GM12865 (cell line): ENCODE data around the gene TNFAIP1.
"Not testable (repeated sequence)": the region's sequence is repeated elsewhere in the genome, so short reads cannot be mapped to it uniquely, and the experiment has no call there.

Experiments
- DNase-seq: peaks from one replicate; pipeline ENCODE4 v3.0.0; 2010; ENCODE audit warnings: low read depth
- H3K4me3 ChIP-seq: 2 replicates; pipeline ENCODE4 v1.5.1; 2011; ENCODE audit warnings: mild to moderate bottlenecking, low read depth, low read length, control low read depth
- TF ChIP-seq, protein P1 (sequence below): IDR thresholded peaks from 2 replicates; pipeline ENCODE4 v1.5.1; 2011; ENCODE audit warnings: low read length, control low read depth, low read depth, inconsistent platforms; ENCODE audit not compliant: insufficient read depth; ENCODE audit errors: missing control alignments

The TNFAIP1 gene

GRCh38 chr17:28333083-28333746 is 2.3 kb upstream of the TNFAIP1 start:
- TF ChIP-seq, protein P1, sequence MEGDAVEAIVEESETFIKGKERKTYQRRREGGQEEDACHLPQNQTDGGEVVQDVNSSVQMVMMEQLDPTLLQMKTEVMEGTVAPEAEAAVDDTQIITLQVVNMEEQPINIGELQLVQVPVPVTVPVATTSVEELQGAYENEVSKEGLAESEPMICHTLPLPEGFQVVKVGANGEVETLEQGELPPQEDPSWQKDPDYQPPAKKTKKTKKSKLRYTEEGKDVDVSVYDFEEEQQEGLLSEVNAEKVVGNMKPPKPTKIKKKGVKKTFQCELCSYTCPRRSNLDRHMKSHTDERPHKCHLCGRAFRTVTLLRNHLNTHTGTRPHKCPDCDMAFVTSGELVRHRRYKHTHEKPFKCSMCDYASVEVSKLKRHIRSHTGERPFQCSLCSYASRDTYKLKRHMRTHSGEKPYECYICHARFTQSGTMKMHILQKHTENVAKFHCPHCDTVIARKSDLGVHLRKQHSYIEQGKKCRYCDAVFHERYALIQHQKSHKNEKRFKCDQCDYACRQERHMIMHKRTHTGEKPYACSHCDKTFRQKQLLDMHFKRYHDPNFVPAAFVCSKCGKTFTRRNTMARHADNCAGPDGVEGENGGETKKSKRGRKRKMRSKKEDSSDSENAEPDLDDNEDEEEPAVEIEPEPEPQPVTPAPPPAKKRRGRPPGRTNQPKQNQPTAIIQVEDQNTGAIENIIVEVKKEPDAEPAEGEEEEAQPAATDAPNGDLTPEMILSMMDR = no peak
- H3K4me3 ChIP-seq = no peak overlapping the region
- no peak for DNase-seq

GRCh38 chr17:28334171-28334570 is 1.4 kb upstream of the TNFAIP1 start:
- no peak for DNase-seq
- peak overlapping the region; percentile 79 for H3K4me3 ChIP-seq
- TF ChIP-seq, protein P1 = no peak

DNA sequence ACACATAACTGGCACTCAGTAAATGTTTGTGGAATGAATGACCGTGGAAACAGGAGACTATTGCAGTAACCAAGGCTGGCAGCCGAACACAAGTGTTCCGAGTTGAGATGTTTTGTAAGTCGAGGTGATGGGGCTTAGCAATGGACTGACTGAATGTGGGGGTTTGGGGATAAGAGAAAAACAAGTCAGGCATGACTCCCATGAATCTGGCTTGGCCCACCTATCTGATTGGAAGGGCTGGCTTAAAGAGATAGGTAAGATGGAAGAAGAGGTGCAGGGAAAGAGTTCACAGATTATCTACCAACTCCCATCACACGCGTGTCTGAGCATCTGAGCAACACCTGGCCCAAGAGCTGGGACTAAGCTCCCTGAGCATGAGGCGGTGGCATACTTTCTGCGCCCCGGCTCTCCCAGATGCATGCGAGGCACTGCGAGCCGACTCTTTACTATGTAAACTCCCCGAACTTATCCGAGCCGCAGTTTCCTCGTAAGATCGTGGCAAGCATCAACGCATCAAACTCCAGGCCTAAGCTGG is 828 bp upstream of the TNFAIP1 start:
- H3K4me3 ChIP-seq = peak overlapping the region; percentile 79
- TF ChIP-seq, protein P1 = no peak
- DNase-seq = no peak

- H3K4me3 ChIP-seq = peak overlapping the region; percentile 91
- no peak for DNase-seq
- TF ChIP-seq, protein P1 = no peak
These were observed 654 bp downstream of the TNFAIP1 start for GRCh38 chr17:28335959-28336871.

- H3K4me3 ChIP-seq = no peak overlapping the region
- TF ChIP-seq, protein P1 = no peak
- DNase-seq = no peak
These were observed 2.7 kb downstream of the TNFAIP1 start for GRCh38 chr17:28338056-28338768.

- DNase-seq, H3K4me3 ChIP-seq: not testable (repeated sequence)
These were observed 3.2 kb downstream of the TNFAIP1 start for GRCh38 chr17:28338769-28339212.

- DNase-seq = no peak
- H3K4me3 ChIP-seq = no peak overlapping the region
- TF ChIP-seq, protein P1 = no peak
These were observed 3.9 kb downstream of the TNFAIP1 start for GRCh38 chr17:28339431-28339830.
